NB4 (cell line): ENCODE measurements around the gene CASKIN2.

ENCODE experiments used
- CTCF ChIP-seq: IDR thresholded peaks from one replicate; pipeline ENCODE4 v1.5.1; 2012; ENCODE audit warnings: low read depth, low read length
- POLR2A ChIP-seq: IDR thresholded peaks from 2 replicates; pipeline ENCODE4 v1.6.1; 2011; ENCODE audit warnings: mild to moderate bottlenecking; ENCODE audit not compliant: insufficient read length; ENCODE audit errors: extremely low read depth

DNA sequence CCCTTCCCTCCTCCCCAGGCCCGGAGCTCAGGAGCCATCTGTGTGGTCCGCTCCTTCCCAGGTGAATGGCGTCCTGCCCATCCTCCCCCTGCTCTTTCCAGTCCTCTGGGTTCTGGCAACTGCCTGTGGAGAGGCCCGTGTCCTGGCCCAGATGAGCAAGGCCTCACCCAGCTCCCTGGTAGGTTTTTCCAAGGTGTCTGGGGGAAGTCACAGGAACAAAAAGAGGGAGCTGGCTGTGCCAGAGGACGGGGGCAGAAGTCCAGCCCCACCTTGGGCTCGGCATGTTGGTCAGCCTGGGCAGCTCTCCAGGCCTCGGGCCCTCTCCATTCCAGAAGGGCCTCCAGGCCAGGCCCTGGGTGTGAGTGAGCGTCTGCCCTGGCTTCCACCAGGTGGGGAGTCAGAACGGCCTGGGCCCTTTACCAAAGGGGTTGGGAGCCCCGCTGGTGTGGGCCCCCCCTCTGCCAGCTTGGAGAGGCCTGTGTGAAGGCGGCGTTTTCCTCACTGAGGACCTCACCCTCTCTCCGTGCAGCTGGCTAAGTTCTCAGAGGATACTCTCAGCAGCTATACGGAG lies 25.1 kb downstream of the CASKIN2 start:
- TF ChIP-seq POLR2A (no peak), CTCF (no peak)
